Stimulated activated CD8-positive, alpha-beta memory T cell treated with anti-CD3 and anti-CD28 coated beads, Interleukin-7, amount 100 ng/mL, for 4 hours (primary cell): ENCODE results near the gene CEP126.
A peak's percentile ranks its signal among the peaks of the same experiment; 100 is the strongest.

Source experiments
- DNase-seq, 2 donors: peaks; one replicate each; pipeline ENCODE4 v3.0.0-alpha.2; 2020; ENCODE audit warnings: low read depth in 2 of 2

CEP126 gene

GRCh38 chr11:102007567-102008437 lies 93.0 kb downstream of the CEP126 start:
- DNase-seq = no peak

DNA sequence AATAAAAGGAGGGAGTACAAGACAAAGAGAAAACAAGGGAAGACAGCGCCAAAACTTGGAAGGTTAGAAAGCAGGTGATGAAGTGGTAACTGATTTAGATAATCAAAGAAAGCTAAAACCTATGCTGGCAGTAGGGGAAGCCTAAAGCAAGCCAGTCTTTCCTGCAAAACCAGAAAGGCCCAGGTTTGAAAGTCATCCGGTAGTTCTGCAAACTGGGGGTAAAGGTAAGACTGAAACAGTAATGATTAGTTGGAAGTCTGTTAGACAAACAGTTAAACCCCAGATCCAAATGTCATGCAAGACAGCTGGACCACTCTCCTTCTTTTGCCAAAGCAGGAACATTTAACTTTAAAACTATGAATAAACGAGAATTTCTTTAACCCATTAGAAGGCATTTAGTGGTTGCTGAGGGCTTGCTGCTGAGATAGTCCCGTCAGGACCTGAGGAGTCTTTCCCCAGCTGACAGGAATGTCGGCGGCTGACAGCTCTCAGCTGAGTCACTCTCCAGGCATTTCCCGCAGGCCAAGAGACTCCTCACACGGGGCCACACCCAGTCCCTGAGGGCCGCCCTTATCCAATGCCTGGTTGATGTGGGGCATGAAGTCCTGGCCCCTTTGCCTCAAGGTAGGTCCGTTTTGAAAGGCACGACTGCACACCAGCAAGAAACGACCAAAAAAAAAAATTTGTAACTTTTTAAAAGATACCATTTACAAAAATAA lies 96.1 kb downstream of the CEP126 start:
- DNase-seq = no peak

DNA sequence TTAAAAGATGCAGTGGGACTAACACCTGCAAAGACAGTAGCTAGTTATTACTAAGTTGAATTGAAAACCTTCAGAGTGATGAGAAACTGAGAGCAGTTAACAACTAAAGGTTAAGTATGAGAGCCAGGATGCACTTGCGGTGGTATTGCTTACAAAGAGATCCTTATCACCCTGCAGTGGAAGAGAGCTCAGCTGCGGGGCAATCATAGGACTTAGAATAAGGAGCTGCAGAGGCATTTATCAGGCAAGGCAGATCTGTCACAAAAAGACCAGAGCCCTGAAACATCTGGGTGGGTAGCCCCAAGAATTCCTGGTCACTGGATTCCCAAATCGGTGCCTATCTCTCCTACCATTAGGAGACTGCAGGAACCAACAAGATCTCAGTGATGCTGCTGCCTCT lies 98.1 kb downstream of the CEP126 start:
- DNase-seq = no peak

- no peak for DNase-seq
These were observed 99.9 kb downstream of the CEP126 start for GRCh38 chr11:102014756-102015155.

DNA sequence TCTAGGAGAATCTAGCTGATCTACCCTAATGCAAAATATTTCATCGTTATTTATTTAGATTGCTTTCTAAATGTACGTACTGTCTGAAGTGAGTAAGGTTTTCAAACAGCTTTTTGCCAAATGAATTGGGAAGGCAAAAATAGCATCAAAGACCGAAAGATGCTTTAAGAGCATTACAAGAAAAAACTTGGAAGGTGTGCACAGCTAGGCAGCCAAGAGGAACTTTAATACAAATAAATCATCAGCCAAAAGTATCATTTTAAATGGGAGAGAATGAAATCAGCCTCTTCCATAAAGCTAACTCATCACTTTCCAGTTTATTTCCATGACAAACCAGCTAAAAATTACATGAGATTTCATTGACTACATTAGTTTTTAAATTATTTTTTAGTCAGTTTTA lies 102.2 kb downstream of the CEP126 start:
- no peak for DNase-seq

GRCh38 chr11:102026217-102026616 lies 111.4 kb downstream of the CEP126 start:
- no peak for DNase-seq

DNA sequence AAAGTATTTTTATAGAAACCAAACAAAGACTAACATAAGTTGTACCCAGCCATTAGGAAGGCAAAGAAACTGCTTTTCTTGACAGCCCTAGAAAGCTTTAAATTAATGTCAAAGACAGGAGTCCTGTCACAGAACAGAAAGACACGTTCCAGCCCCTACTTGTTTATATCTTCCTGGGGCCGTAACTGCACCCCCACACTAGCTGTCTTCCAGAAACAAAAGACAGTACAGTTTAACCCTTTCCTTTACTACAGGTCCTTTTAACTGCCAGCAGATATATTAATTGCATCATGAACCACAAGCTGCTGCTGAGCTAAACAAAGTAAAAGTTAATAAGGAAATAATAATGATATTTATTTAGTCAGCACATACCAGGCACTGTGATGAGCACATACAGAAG lies 112.1 kb downstream of the CEP126 start:
- no peak for DNase-seq

DNA sequence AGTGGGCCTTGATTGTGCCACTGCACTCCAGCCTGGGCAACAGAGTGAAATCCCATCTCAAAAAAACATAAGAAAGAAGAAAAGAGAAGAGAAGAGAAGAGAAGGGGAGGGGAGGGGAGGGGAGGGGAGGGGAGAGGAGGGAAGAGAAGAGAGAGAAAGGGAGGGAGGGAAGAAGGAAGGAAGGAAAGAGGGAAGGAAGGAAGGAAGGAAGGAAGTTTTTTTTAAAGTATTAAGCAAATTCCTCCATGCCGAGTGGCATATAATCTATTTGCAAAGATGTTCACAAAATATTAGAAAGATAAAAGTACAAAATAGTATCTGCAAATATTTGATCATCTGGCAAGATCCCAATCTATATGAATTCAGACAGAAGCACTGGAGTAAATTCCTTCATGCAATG lies 121.9 kb downstream of the CEP126 start:
- DNase-seq = no peak

- no peak for DNase-seq
These were observed 132.0 kb downstream of the CEP126 start for GRCh38 chr11:102046841-102047240.

- peak in 1 of 2 donors; percentile 7 for DNase-seq
These were observed 132.6 kb downstream of the CEP126 start, which contains the start of gene CFAP300 for GRCh38 chr11:102047305-102047924. Gene CFAP300, plus strand, starts transcription at chr11:102047437. Its CDS starts 34 bp downstream, at chr11:102047471.
